Keratinocyte (primary cell): Measurements from ENCODE around the gene TTC33. TPM values are rescaled to one million over a fixed set of nuclear protein-coding genes. Genes with fewer than 3 reads are reported as not detected.

Source experiments
- DNase-seq: peaks from one replicate; pipeline ENCODE4 v3.0.0-alpha.2; 2011; ENCODE audit warnings: low read depth, missing footprints, low spot score
- FAIRE-seq: peaks from 2 replicates; lab custom pipeline; 2011; peaks lifted over from hg19 to GRCh38; lab: Jason Lieb, UNC
- H2AFZ ChIP-seq: 2 replicates; pipeline ENCODE4 v1.6.0; 2012; ENCODE audit warnings: low read length, control low read depth, inconsistent platforms; ENCODE audit not compliant: control insufficient read depth
- H3K27ac ChIP-seq: 2 replicates; pipeline ENCODE4 v1.5.1; 2011; ENCODE audit warnings: low read length; ENCODE audit not compliant: control insufficient read depth, insufficient read depth
- H3K27me3 ChIP-seq: 3 replicates; pipeline ENCODE4 v1.6.0; 2011; ENCODE audit warnings: low read length; ENCODE audit not compliant: control insufficient read depth, insufficient read depth; ENCODE audit errors: extremely low read depth
- H3K36me3 ChIP-seq, 2 experiments: 2 replicates in 1 of 2; 3 replicates in 1 of 2; pipeline ENCODE4 v1.5.1; 2011; ENCODE audit warnings: low read length in 2 of 2, mild to moderate bottlenecking in 1 of 2; ENCODE audit not compliant: control insufficient read depth in 2 of 2, insufficient read depth in 2 of 2; ENCODE audit errors: extremely low read depth in 1 of 2
- H3K4me1 ChIP-seq: 3 replicates; pipeline ENCODE4 v1.5.1; 2011; ENCODE audit warnings: low read length; ENCODE audit not compliant: control insufficient read depth, insufficient read depth; ENCODE audit errors: extremely low read depth
- H3K4me2 ChIP-seq: 3 replicates; pipeline ENCODE4 v1.6.0; 2011; ENCODE audit warnings: low read depth, low read length; ENCODE audit not compliant: control insufficient read depth, insufficient read depth; ENCODE audit errors: extremely low read depth
- H3K4me3 ChIP-seq, 3 experiments: fragments of 200-600 bp in 1 of 3; sonication (generic) in 1 of 3; 2 replicates in 2 of 3; 3 replicates in 1 of 3; pipeline ENCODE4 v1.5.1; 2011 to 2016; ENCODE audit warnings: low read length in 3 of 3, mild to moderate bottlenecking in 3 of 3, control low read depth in 2 of 3, inconsistent platforms in 1 of 3, low read depth in 1 of 3, mixed read lengths in 1 of 3, mixed run types in 1 of 3, moderate library complexity in 1 of 3; ENCODE audit not compliant: control insufficient read depth in 2 of 3, insufficient read depth in 2 of 3; ENCODE audit errors: extremely low read depth in 1 of 3
- H3K79me2 ChIP-seq: 2 replicates; pipeline ENCODE4 v1.6.0; 2012; ENCODE audit warnings: low read length; ENCODE audit not compliant: control insufficient read depth, insufficient read depth
- H3K9ac ChIP-seq: 3 replicates; pipeline ENCODE4 v1.6.0; 2011; ENCODE audit warnings: low read length; ENCODE audit not compliant: control insufficient read depth, insufficient read depth; ENCODE audit errors: extremely low read depth
- H3K9me1 ChIP-seq: 3 replicates; pipeline ENCODE4 v1.6.0; 2011; ENCODE audit warnings: low read length; ENCODE audit not compliant: control insufficient read depth, insufficient read depth; ENCODE audit errors: extremely low read depth
- H3K9me3 ChIP-seq: 2 replicates; pipeline ENCODE4 v1.5.1; 2012; ENCODE audit warnings: low read depth, low read length; ENCODE audit not compliant: control insufficient read depth
- H4K20me1 ChIP-seq: 3 replicates; pipeline ENCODE4 v1.6.0; 2011; ENCODE audit warnings: low read length; ENCODE audit not compliant: control insufficient read depth, insufficient read depth; ENCODE audit errors: extremely low read depth
- EZH2 ChIP-seq: IDR thresholded peaks from one replicate; pipeline ENCODE4 v1.6.1; 2012; ENCODE audit warnings: inconsistent platforms, mild to moderate bottlenecking, low read length, moderate library complexity
- dilution Hi-C: fragments of 300-500 bp; cut with MboI; formaldehyde crosslinking; loops from one replicate; pipeline ENCODE4 v1.7.0; 2020; ENCODE audit warnings: low sequenced_read_pairs; ENCODE audit not compliant: extremely low pct_ligation_motif_present
- polyA plus RNA-seq, 5 experiments: library from polyadenylated mRNA; depleted of rRNA in 3 of 5; stranded (reverse) in 3 of 5; stranded (forward) in 1 of 5; unstranded in 1 of 5; fragments of >200 nt; gene quantifications; 1 replicate in 1 of 5; 2 replicates in 3 of 5; 3 replicates in 1 of 5; pipeline versions ENCODE4 v1.2.1 to v1.2.3, GENCODE V29; 2011 to 2012; ENCODE audit warnings: missing spikeins in 2 of 5, low read depth in 1 of 5, low replicate concordance in 1 of 5
- TF ChIP-seq, protein P1 (sequence below), 3 experiments: IDR thresholded peaks in 1 of 3; conservative IDR thresholded peaks in 1 of 3; optimal IDR thresholded peaks in 1 of 3; 2 replicates in 2 of 3; 3 replicates in 1 of 3; pipeline versions ENCODE3 to v1.5.1; 2011; ENCODE audit warnings: low read length in 3 of 3, mild to moderate bottlenecking in 3 of 3, moderate library complexity in 2 of 3, control low read depth in 1 of 3, inconsistent platforms in 1 of 3; ENCODE audit not compliant: insufficient read depth in 2 of 3; ENCODE audit errors: extremely low read depth in 1 of 3

The TTC33 gene
- polyA plus RNA-seq, 1 donor (not counting 4 experiments of a cell fraction or from before 2014, with no cell fraction given): 7.1 TPM

DNA sequence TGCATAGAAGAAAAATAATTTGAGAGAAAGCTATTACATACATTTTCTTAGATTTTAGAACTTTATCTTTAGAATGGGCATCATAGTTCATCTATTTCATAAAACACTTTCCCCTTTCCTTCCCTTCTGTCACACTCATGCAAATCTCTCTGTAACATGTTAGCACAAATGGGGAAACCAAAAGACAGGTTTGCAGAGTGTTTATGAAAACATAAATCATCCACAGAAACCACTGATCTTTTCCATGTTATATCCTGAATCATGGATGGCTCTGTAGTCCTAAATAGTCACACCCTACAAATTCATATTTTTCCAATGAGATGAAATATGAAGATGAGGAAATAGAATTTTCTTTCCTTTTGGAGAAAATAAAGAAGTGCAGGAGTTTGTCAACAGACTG, 198.9 kb downstream of the TTC33 start:
- no peak for DNase-seq
- peak; percentile 65 for FAIRE-seq
- Histone ChIP-seq H3K9ac (no peak overlapping the region), H3K4me2 (no peak overlapping the region), H3K27me3 (no peaks in the 10 kb centered on the region), H3K9me1 (no peaks in the 10 kb centered on the region), H3K4me1 (peaks cover 15% of the 10 kb centered on the region), H4K20me1 (no peaks in the 10 kb centered on the region), H2AFZ (no peak overlapping the region), H3K9me3 (no peaks in the 10 kb centered on the region), H3K4me3 (no peak overlapping the region), H3K79me2 (no peaks in the 10 kb centered on the region), H3K36me3 (no peaks in the 10 kb centered on the region), H3K27ac (no peak overlapping the region)
- TF ChIP-seq EZH2: no peak
- TF ChIP-seq, protein P1, sequence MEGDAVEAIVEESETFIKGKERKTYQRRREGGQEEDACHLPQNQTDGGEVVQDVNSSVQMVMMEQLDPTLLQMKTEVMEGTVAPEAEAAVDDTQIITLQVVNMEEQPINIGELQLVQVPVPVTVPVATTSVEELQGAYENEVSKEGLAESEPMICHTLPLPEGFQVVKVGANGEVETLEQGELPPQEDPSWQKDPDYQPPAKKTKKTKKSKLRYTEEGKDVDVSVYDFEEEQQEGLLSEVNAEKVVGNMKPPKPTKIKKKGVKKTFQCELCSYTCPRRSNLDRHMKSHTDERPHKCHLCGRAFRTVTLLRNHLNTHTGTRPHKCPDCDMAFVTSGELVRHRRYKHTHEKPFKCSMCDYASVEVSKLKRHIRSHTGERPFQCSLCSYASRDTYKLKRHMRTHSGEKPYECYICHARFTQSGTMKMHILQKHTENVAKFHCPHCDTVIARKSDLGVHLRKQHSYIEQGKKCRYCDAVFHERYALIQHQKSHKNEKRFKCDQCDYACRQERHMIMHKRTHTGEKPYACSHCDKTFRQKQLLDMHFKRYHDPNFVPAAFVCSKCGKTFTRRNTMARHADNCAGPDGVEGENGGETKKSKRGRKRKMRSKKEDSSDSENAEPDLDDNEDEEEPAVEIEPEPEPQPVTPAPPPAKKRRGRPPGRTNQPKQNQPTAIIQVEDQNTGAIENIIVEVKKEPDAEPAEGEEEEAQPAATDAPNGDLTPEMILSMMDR (optimal IDR thresholded peaks at IDR 0.05 in 1 of 3, IDR thresholded peaks at IDR 0.05 in 1 of 3, conservative IDR thresholded peaks at IDR 0.05 in 1 of 3; ENCODE audit: extremely low read depth in 1 of 3, insufficient read depth in 2 of 3, low read length in 3 of 3): no peak
- dilution Hi-C loops: no loop called here

DNA sequence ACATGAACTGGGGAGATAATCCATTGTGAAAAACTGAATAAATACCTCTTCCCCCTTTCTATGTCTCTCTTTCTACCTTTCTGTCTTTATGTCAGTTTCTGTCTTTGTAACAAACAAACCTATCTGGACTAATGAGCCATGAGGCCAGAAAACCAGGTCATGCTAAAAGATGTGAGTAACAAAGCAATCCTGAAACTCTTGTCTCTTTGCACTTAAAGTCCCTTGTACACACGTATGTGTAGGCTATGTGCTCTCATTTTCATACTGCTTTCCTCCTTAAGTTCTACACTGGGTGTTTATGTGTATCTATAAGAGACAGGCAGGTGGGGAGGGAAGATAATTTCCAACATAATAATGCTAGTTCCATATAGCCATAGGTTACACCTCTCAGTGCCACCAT, 199.9 kb downstream of the TTC33 start:
- peaks cover 22% of the 10 kb centered on the region for H3K4me1 ChIP-seq
- dilution Hi-C loops: no loop called here
- no peak for DNase-seq
- H4K20me1 ChIP-seq: no peaks in the 10 kb centered on the region
- no peak for TF ChIP-seq EZH2
- TF ChIP-seq, protein P1 (optimal IDR thresholded peaks at IDR 0.05 in 1 of 3, IDR thresholded peaks at IDR 0.05 in 1 of 3, conservative IDR thresholded peaks at IDR 0.05 in 1 of 3; ENCODE audit: extremely low read depth in 1 of 3, insufficient read depth in 2 of 3, low read length in 3 of 3): no peak
- H3K27me3 ChIP-seq: no peaks in the 10 kb centered on the region
- no peak for FAIRE-seq
- no peaks in the 10 kb centered on the region for H3K9me1 ChIP-seq
- H3K27ac ChIP-seq: no peak overlapping the region
- H3K9ac ChIP-seq: no peak overlapping the region
- no peak overlapping the region for H2AFZ ChIP-seq
- H3K36me3 ChIP-seq: no peaks in the 10 kb centered on the region
- H3K9me3 ChIP-seq: no peaks in the 10 kb centered on the region
- H3K4me2 ChIP-seq: no peak overlapping the region
- no peak overlapping the region for H3K4me3 ChIP-seq
- no peaks in the 10 kb centered on the region for H3K79me2 ChIP-seq
